Endothelial cell of umbilical vein (primary cell): ENCODE measurements around the gene RTN4RL1. TPM values are rescaled to one million over a fixed set of nuclear protein-coding genes. Genes with fewer than 3 reads are reported as not detected.

Experiments
- BruUV-seq: library from RNA; stranded (reverse); fragments of 400-500 nt; replicated peaks from 2 replicates; lab custom pipeline; 2021; lab: Mats Ljungman, UMichigan
- CTCF ChIA-PET: fragments of 300-600, 350-600 bp; sonication (Branson Sonifier 250); formaldehyde crosslinking; loops from one replicate; lab custom pipeline; 2021; ENCODE audit warnings: antibody characterized with exemption, inconsistent platforms; lab: Charles Lee
- POLR2A ChIA-PET: fragments of 300-600, 350-600 bp; sonication (Branson Sonifier 250); formaldehyde crosslinking; loops from one replicate; lab custom pipeline; 2021; ENCODE audit warnings: antibody characterized with exemption, inconsistent platforms; lab: Charles Lee
- DNase-seq: peaks from one replicate; pipeline ENCODE4 v3.0.0-alpha.2; 2011; ENCODE audit warnings: low read depth, low spot score
- FAIRE-seq: peaks from 2 replicates; lab custom pipeline; 2011; peaks lifted over from hg19 to GRCh38; lab: Jason Lieb, UNC
- H2AFZ ChIP-seq: 2 replicates; pipeline ENCODE4 v1.6.0; 2012; ENCODE audit warnings: low read depth, low read length, control low read depth, inconsistent platforms
- H3K27ac ChIP-seq: 2 replicates; pipeline ENCODE4 v1.5.1; 2011; ENCODE audit warnings: low read depth, mild to moderate bottlenecking, control low read depth, low read length, moderate library complexity; ENCODE audit not compliant: insufficient read depth
- H3K27me3 ChIP-seq, 2 experiments: 2 replicates each; pipeline versions ENCODE4 v1.6.0 to v1.6.1; 2011; ENCODE audit warnings: low read length in 2 of 2, mixed read lengths in 1 of 2; ENCODE audit not compliant: control insufficient read depth in 2 of 2, insufficient read depth in 2 of 2
- H3K36me3 ChIP-seq, 2 experiments: 2 replicates in 1 of 2; 3 replicates in 1 of 2; pipeline ENCODE4 v1.5.1; 2011; ENCODE audit warnings: low read length in 2 of 2, mild to moderate bottlenecking in 1 of 2, moderate library complexity in 1 of 2; ENCODE audit not compliant: control insufficient read depth in 2 of 2, insufficient read depth in 2 of 2; ENCODE audit errors: extremely low read depth in 1 of 2
- H3K4me1 ChIP-seq: 3 replicates; pipeline ENCODE4 v1.5.1; 2011; ENCODE audit warnings: mild to moderate bottlenecking, low read length; ENCODE audit not compliant: control insufficient read depth, insufficient read depth; ENCODE audit errors: extremely low read depth
- H3K4me2 ChIP-seq: 2 replicates; pipeline ENCODE4 v1.6.1; 2011; ENCODE audit warnings: low read length, control low read depth, mixed read lengths; ENCODE audit not compliant: insufficient read depth
- H3K4me3 ChIP-seq, 3 experiments: fragments of 200-600 bp in 1 of 3; sonication (generic), shearing (Covaris generic) in 1 of 3; replicated peaks in 1 of 3; 2 replicates each; pipeline ENCODE4 v1.5.1; 2011 to 2016; ENCODE audit warnings: control low read depth in 3 of 3, low read length in 3 of 3, mild to moderate bottlenecking in 2 of 3, inconsistent platforms in 1 of 3, low read depth in 1 of 3, moderate library complexity in 1 of 3; ENCODE audit not compliant: insufficient read depth in 1 of 3
- H3K79me2 ChIP-seq: 2 replicates; pipeline ENCODE4 v1.6.0; 2012; ENCODE audit warnings: low read length, inconsistent platforms; ENCODE audit not compliant: control insufficient read depth, insufficient read depth
- H3K9ac ChIP-seq: replicated peaks from 2 replicates; pipeline ENCODE3; 2011; ENCODE audit warnings: low read length, control low read depth; ENCODE audit not compliant: insufficient read depth; ENCODE audit errors: extremely low read depth
- H3K9me1 ChIP-seq: replicated peaks from 3 replicates; pipeline ENCODE4 v1.6.0; 2011; ENCODE audit warnings: mild to moderate bottlenecking, low read length; ENCODE audit not compliant: control insufficient read depth, insufficient read depth; ENCODE audit errors: extremely low read depth
- H3K9me3 ChIP-seq: replicated peaks from 2 replicates; pipeline ENCODE4 v1.5.1; 2012; ENCODE audit warnings: low read length, inconsistent platforms; ENCODE audit not compliant: control insufficient read depth, insufficient read depth
- H4K20me1 ChIP-seq: replicated peaks from 2 replicates; pipeline ENCODE3; 2011; ENCODE audit warnings: mild to moderate bottlenecking, low read length; ENCODE audit not compliant: control insufficient read depth, insufficient read depth; ENCODE audit errors: extremely low read depth
- EZH2 ChIP-seq: IDR thresholded peaks from 2 replicates; pipeline ENCODE4 v1.6.1; 2012; ENCODE audit warnings: borderline replicate concordance, low read depth, mild to moderate bottlenecking, moderate library complexity, low read length, inconsistent platforms; ENCODE audit not compliant: severe bottlenecking
- FOS ChIP-seq: IDR thresholded peaks from 2 replicates; pipeline ENCODE4 v1.6.1; 2011; ENCODE audit warnings: mild to moderate bottlenecking, low read length, moderate library complexity, borderline replicate concordance; ENCODE audit not compliant: insufficient read depth
- GATA2 ChIP-seq: IDR thresholded peaks from 2 replicates; pipeline ENCODE4 v1.7.0; 2011; ENCODE audit warnings: low read depth, mild to moderate bottlenecking, moderate library complexity, mixed read lengths, low read length; ENCODE audit not compliant: insufficient read length, insufficient read depth
- JUN ChIP-seq: IDR thresholded peaks from 2 replicates; pipeline ENCODE4 v1.6.1; 2011; ENCODE audit warnings: borderline replicate concordance, low read depth; ENCODE audit not compliant: insufficient read length, insufficient read depth
- MAX ChIP-seq: IDR thresholded peaks from 2 replicates; pipeline ENCODE4 v1.6.1; 2011; ENCODE audit not compliant: insufficient read depth, insufficient read length
- MYC ChIP-seq: IDR thresholded peaks from one replicate; pipeline ENCODE4 v1.6.1; 2011; ENCODE audit warnings: mild to moderate bottlenecking, low read depth, low read length
- POLR2A ChIP-seq: IDR thresholded peaks from 2 replicates; pipeline ENCODE4 v1.6.1; 2012; ENCODE audit warnings: low read depth, mild to moderate bottlenecking, control low read depth, low read length
- POLR2AphosphoS5 ChIP-seq: IDR thresholded peaks from 2 replicates; pipeline ENCODE4 v1.6.1; 2012; ENCODE audit warnings: low read depth, mild to moderate bottlenecking, control low read depth, low read length, moderate library complexity; ENCODE audit not compliant: insufficient read depth
- dilution Hi-C: fragments of 300-500 bp; cut with MboI; formaldehyde crosslinking; loops from one replicate; pipeline ENCODE4 v1.15.0; 2019; ENCODE audit warnings: low sequenced_read_pairs; ENCODE audit not compliant: extremely low pct_ligation_motif_present
- intact Hi-C: fragments of 100-400 bp; cut with micrococcal nuclease; formaldehyde crosslinking; loops from one replicate; pipeline ENCODE4 v1.10.0; 2022
- polyA plus RNA-seq, 4 experiments: library from polyadenylated mRNA; depleted of rRNA in 3 of 4; stranded (reverse) in 3 of 4; unstranded in 1 of 4; fragments of >200 nt; gene quantifications; 2 replicates each; pipeline versions ENCODE4 v1.2.1 to v1.2.3, GENCODE V29; 2011 to 2012; ENCODE audit warnings: missing spikeins in 1 of 4
- total RNA-seq: library from RNA; stranded (reverse); gene quantifications from 2 replicates; pipeline ENCODE4 v1.2.3, GENCODE V29; 2021
- TF ChIP-seq, protein P1 (sequence below), 2 donors: IDR thresholded peaks; 1 replicate in 1 of 2; 2 replicates in 1 of 2; pipeline ENCODE4 v1.5.1; 2011; ENCODE audit warnings: low read length in 2 of 2, mild to moderate bottlenecking in 2 of 2, moderate library complexity in 2 of 2, control low read depth in 1 of 2, inconsistent platforms in 1 of 2, low read depth in 1 of 2; ENCODE audit not compliant: insufficient read depth in 1 of 2; ENCODE audit errors: extremely low read depth in 1 of 2

Gene RTN4RL1
- total and polyA plus RNA-seq, 2 donors (not counting 3 experiments of a cell fraction or from before 2014, with no cell fraction given) = 0.04 TPM; not detected in 1

- no TSS peak for BruUV-seq
- Histone ChIP-seq H3K4me2 (no peak overlapping the region), H3K9me3 (no peaks in the 10 kb centered on the region), H3K9me1 (no peaks in the 10 kb centered on the region), H3K36me3 (no peaks in the 10 kb centered on the region), H2AFZ (no peak overlapping the region), H3K9ac (no peak overlapping the region), H3K4me1 (no peaks in the 10 kb centered on the region), H3K27ac (no peak overlapping the region), H3K27me3 (no peaks in the 10 kb centered on the region), H4K20me1 (no peaks in the 10 kb centered on the region), H3K79me2 (no peaks in the 10 kb centered on the region), H3K4me3 (no peak overlapping the region)
- ChIA-PET POLR2A (no interaction called here), CTCF (interaction anchor here (1.2 kb wide), 1 partner anchor 21 kb away, joined by 5 read pairs; no protein-coding TSS in a partner anchor)
- intact Hi-C loops (no loop called here), dilution Hi-C loops (no loop called here)
- no peak for DNase-seq
- TF ChIP-seq POLR2A (no peak), GATA2 (no peak), MAX (no peak), POLR2AphosphoS5 (no peak), MYC (no peak), EZH2 (no peak), FOS (no peak), JUN (no peak)
- TF ChIP-seq, protein P1, sequence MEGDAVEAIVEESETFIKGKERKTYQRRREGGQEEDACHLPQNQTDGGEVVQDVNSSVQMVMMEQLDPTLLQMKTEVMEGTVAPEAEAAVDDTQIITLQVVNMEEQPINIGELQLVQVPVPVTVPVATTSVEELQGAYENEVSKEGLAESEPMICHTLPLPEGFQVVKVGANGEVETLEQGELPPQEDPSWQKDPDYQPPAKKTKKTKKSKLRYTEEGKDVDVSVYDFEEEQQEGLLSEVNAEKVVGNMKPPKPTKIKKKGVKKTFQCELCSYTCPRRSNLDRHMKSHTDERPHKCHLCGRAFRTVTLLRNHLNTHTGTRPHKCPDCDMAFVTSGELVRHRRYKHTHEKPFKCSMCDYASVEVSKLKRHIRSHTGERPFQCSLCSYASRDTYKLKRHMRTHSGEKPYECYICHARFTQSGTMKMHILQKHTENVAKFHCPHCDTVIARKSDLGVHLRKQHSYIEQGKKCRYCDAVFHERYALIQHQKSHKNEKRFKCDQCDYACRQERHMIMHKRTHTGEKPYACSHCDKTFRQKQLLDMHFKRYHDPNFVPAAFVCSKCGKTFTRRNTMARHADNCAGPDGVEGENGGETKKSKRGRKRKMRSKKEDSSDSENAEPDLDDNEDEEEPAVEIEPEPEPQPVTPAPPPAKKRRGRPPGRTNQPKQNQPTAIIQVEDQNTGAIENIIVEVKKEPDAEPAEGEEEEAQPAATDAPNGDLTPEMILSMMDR (IDR thresholded peaks at IDR 0.05; ENCODE audit: extremely low read depth in 1 of 2, insufficient read depth in 1 of 2, low read depth in 1 of 2, low read length in 2 of 2) = no peak
- FAIRE-seq = no peak
Observed at GRCh38 chr17:1930337-1930645, 94.8 kb downstream of the RTN4RL1 start.
